NCI-H2029 treated with DMSO at 0.1 percent for 48 hours (cell line): ENCODE measurements around the gene MAMLD1.

Source experiments
- DNase-seq: peaks from one replicate; lab custom pipeline; 2025; lab: John Stamatoyannopoulos, UW

MAMLD1 gene

DNA sequence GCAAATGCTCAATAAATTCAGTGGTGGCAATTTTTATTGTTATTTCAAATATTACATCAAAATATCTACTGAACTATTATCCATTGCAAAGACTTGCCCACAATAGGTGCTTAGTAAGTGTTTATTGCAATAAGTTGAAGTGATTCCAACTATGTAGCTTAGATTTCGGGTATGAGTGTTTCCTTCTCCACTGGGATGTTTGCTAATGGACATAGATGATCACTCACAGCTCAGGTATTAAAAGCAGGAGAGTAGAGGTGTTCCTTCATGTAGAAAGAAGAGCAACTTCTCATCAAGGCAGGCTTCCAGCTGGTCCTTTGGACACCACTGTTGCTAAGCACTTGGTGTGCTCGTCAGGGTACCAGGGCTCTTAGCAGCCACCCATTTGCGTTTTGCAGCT, 139.0 kb downstream of the MAMLD1 start:
- no peak for DNase-seq

DNA sequence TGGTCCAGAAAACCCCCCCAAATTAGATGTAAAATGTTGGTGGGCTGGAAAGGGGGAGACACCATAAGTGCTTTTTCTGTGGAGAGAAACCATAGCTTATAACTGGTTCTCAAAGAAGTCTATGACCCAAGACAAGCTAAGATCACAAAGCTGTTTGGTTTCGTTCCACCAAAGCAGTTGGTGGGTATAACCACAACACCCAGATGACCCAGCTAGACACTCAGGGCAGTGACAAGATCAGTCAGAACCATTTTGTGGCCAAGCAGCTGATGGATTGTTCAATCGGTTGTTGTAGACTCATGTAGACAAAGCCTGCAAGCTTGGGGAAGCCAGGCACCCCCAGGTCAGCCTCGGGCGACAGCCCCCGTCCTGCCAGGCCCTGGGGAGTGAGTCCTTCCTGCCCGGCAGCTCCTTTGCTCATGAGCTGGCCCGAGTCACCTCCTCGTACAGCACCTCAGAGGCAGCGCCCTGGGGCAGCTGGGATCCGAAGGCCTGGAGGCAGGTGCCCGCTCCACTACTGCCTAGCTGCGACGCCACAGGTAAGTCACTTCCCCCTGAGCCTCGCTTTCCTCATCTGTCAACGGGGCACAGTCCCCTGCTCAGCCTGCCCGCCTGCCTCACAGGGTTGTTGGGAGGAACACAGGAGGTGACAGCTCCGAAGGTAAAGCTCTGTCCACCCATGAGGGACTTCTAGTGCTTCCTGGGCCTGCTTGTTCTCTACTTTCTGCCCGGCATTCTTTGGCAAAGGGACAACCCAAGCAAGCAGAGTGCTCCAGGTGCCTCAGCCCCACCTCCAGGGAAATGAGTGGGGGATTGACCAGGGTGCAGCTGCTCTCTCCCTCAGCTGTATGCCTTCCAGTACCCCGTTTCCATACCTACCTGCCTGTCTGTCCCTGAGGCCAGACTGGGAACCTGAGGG, 140.1 kb downstream of the MAMLD1 start:
- no peak for DNase-seq

GRCh38 chrX:150503898-150504219, 140.7 kb downstream of the MAMLD1 start:
- DNase-seq, result peak; percentile 21

GRCh38 chrX:150504397-150505182, 141.5 kb downstream of the MAMLD1 start:
- DNase-seq, result no peak

GRCh38 chrX:150506020-150506419, 142.9 kb downstream of the MAMLD1 start:
- no peak for DNase-seq

GRCh38 chrX:150506486-150506885, 143.4 kb downstream of the MAMLD1 start:
- peak; percentile 61 for DNase-seq

GRCh38 chrX:150507251-150507856, 144.2 kb downstream of the MAMLD1 start:
- DNase-seq, result no peak

DNA sequence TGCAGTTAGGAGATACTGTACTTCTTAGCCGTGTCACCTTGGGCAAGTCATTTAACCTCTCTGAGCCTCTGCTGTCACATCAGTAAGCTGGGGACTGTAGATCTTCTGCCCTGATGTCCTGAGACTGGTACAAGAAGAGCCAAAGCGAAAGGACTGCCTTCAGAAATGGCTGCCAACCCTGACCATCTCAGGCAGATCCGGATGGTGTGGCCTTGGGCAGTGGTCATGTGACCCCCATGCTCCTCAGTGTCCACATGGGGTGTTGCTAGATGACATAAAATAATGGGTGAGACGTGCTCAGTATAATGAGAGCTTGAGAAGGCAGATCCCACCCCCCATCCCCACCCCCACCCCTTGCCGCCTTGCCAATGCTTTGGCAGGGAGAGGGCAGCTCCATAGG, 144.9 kb downstream of the MAMLD1 start:
- DNase-seq, result no peak

DNA sequence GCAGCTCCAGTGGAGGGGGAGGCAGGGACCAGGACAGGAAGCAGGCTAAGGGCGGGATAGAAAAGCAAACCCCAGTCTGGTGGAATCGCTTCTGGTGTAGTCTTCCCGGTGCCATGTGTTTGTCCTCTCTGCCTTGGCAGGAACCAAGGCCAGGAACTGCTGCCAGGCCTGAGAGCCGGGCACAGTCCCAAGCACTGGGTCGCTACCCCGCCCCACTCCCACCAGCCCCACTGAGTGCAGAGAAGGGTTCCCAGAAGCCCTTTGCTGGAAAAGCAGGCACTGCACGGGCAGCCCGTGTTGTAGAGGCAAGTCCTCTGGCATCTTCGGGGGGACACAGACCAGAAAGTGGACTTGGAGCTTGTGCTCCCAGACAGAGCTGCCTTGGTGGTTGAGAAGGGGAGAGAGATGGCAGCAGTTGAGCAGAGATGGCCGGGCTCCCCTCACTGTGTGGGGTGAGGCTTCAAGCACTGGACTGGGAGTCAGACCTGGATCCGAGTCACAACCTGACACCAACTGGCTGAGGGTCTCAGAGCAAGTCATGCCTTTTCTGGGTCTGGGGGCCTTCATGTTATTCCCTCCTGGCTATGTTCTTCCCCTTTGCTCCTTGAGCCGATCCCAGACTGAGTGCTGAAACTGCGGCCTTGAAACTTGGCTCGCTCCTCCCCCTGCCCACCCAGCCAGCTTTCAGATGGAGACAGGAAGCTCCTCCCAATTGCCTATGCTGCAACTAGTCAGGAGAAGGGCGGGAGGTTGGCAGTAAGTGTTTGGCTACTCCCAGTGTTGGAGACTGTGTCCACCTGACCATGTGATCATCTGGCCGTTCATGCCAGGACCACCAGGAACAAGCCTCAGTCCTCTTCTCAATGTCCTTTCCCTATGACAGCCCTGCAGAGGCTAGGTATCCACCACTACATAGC, 145.6 kb downstream of the MAMLD1 start:
- DNase-seq, result peak; percentile 26

DNA sequence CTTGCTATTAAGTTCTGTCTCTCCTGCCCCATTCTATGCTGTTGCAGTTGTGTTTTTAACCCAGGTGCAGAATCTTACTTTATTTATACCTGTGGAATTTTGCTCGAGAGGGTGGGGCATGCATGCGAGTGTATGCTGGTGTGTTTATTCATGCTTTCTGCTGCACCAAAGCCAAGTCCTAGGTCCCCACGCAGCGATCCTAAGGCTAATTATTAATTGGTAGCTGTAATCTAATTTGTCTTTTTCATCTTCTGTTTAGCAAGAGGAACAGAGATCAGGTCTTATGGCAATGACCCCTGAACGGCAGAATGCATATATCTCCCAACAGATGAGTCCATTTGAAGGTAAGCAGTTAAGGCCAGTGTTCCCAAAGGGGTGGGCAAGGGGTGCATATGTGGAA, 146.6 kb downstream of the MAMLD1 start:
- no peak for DNase-seq

DNA sequence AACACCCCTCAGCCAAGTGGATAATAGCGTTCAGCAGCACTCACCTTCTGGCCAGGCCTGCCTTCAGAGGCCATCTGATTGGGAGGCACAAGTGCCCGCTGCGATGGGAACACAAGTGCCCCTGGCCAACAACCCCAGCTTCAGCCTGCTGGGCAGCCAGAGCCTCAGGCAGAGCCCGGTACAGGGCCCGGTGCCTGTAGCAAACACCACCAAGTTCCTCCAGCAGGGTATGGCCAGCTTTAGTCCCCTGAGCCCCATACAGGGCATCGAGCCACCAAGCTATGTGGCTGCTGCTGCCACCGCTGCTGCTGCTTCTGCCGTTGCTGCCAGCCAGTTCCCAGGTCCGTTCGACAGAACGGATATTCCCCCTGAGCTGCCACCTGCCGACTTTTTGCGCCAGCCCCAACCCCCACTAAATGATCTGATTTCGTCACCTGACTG, 149.4 kb downstream of the MAMLD1 start:
- DNase-seq, result peak; percentile 30

DNA sequence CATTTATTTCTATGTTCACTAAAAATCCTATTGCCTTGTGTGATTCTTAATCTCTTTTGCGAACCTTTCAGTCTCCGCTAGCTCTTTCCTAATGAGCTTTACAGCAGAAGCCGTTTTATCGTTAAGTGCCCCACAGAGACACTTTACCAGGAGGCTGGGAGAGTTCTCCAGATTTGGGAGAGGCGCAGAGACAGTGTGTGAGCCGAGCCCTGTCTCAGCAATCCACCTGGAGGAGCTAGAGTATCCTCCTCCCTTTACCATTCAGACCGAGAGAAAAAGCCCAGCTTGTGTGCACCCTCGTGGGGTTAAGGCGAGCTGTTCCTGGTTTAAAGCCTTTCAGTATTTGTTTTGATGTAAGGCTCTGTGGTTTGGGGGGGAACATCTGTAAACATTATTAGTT, 150.4 kb downstream of the MAMLD1 start:
- DNase-seq, result no peak

DNA sequence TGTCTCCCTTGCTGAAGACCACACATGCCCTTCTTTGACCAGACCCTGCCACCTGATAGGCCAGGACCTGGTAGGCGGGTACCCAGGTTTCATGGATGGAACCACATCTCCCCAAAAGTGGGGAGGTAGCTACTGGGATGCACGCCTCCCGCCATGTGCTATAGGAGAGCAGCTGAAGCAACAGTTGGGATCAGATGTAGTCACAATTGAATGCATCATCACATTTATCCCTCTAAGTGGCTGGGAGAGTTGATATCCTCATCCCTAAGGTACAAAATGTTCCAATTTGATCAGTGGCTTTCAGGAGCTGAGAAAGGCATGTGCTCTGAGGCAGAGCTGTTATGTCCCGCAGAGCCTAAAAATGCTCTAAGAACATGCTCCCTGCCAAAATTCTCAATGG, 151.3 kb downstream of the MAMLD1 start:
- DNase-seq, result no peak

DNA sequence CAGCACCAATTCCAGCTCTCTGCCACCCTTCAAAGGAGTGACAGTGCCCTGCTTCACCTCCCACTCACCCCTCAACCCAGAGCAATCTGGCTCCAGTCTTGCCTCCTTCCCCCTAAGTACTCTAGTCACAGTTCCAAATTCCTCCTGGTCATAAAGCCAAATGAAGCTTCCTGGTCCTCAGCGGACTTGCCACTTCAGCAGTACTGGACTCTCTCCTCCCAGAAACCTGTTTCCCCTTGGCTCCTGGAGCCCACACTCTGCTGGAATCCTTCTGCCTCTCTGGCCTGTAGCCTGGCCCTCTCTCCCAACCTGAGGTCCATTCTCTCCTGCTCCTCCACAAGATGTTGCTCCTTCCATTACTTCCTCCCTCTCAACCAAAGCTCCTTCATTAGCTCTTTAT, 152.7 kb downstream of the MAMLD1 start:
- no peak for DNase-seq

DNA sequence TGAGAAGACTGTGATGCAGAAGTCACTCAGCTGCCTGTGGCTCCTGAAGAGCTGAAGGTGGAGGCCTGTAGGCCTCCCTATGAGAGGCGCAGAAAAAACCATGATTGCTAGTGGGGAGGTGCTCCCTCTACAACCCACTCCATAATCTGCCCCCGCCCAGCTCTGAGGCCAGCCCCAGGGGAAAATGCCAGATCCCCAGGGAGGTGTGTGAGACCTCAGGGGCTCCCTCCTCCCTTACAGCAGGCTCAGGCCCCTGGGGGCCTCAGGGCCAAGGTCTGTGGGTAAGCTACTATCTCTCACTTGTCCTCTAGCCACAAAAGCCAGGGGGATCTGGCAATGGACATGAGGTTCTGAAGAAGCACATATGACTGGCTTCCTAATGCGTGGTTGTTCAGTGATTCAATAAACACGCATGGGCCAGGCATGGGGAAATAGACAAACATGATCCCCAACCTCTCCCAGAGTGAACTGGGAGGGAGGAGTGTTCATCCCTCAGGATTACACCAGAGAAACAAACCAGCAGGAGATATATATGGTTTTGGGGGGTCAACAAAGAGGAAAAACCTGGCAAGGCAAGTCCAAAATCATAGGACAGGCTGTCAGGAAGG, 154.3 kb downstream of the MAMLD1 start:
- no peak for DNase-seq

DNA sequence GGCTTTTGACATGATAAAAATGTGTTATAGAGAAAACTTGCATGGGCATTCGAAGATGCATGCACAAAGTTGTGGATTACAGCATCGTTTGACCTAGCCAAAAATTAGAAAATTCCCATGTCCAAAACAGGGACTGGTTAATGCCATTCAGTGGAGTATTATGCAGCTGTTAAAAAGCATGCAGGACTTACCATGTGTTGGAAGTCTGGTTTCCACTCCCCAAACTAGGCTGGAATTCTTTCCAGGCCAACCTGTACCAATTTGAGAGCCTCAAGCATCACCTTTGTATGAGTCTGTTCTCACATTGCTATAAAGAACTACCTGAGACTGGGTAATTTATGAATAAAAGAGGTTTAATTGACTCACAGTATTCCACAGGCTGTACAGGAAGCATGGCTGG, 159.4 kb downstream of the MAMLD1 start:
- no peak for DNase-seq

DNA sequence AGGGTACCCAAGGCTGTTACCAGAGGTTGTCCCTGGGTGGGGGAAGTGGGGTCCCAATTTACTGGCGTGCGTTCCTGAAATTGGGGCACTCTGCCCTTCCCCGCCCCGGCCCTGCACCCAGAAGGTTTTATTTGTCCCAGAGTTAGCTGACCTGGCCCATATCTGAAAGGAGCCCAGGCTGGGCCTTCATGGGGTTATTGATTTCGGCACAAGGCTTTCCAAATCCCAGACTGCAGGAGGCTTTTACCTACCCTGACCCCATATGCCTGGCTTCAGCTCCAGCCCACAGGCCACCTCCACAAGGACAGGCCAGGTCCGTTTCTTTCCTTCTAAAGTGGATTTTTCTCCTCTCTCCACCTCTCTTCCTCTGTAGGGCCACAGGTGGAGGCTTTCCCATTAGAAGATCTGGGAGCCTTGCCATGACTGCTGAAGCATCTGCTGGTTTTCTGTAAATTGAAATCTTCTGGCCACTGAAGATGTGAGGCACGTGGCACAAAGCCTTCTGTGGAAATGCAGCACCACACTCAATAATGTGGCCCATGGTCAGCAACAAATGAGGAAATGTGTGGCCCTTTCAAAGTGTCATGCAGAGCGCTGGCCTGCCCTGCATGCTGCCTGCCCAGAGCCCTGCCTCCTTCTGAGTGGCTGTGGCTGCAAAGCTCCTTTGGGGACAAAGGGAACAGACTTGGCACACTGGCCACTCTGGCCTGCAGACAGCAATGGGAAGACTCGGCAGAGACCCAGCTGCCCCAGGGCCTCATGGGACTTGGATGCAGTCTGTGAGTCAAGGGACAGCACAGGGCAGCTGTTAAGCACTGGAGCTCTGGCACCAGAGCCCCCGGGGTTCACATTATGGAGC, 162.2 kb downstream of the MAMLD1 start:
- DNase-seq, result no peak

GRCh38 chrX:150526692-150527091, 163.6 kb downstream of the MAMLD1 start:
- no peak for DNase-seq

DNA sequence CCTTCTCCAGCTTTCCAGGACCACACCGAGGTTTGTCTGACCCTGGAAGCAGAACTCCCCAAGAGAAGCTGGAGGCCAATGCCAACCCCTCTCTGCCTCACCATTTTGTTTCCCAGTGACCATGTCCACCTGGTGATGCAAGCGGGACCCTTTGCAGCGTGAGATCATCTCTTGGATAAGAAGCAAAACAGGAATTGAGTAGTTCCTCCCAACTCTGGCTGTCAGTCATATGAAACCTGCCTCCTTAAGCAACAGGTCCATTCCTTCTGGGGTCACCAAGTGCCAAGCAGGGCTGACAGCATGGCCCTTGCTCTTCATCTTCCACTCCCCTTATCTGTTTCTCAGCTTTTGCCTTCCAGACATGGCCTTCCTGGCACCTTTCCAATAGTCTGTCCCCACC, 164.0 kb downstream of the MAMLD1 start:
- no peak for DNase-seq

DNA sequence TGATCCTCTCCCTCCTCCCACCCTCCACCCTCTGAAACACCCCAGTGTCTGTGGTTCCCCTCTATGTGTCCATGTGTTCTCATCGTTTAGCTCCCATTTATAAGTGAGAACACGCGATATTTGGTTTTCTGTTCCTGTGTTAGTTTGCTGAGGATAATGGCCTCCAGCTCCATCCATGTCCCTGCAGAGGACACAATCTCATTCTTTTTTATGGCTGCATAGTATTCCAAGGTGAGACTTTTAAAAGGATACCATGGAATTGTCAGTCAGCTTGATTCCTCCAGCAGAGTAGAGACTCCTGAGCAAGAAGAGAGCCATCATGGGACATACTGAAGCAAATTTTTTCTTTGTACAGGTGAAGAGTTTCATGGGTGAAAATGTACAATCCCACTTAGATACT, 166.5 kb downstream of the MAMLD1 start:
- DNase-seq, result no peak
